GM12891 (cell line): ENCODE measurements around the gene PPARG.

ENCODE experiments used
- DNase-seq: peaks from one replicate; pipeline ENCODE4 v3.0.0; 2011; ENCODE audit warnings: low spot score; ENCODE audit not compliant: insufficient read length
- FAIRE-seq: peaks from 2 replicates; lab custom pipeline; 2011; peaks lifted over from hg19 to GRCh38; lab: Jason Lieb, UNC
- PAX5 ChIP-seq: IDR thresholded peaks from 2 replicates; pipeline ENCODE4 v1.6.1; 2011; ENCODE audit warnings: low read length, moderate library complexity, mild to moderate bottlenecking; ENCODE audit not compliant: insufficient read depth, severe bottlenecking
- POLR2A ChIP-seq: IDR thresholded peaks from 2 replicates; pipeline ENCODE4 v1.6.1; 2011; ENCODE audit warnings: low read depth, low read length, control low read depth
- POLR2AphosphoS5 ChIP-seq: IDR thresholded peaks from 2 replicates; pipeline ENCODE4 v1.6.1; 2011; ENCODE audit warnings: low read depth, low read length, control low read depth
- POU2F2 ChIP-seq: IDR thresholded peaks from 2 replicates; pipeline ENCODE4 v1.6.1; 2011; ENCODE audit warnings: low read depth, mild to moderate bottlenecking, control low read depth, low read length, moderate library complexity
- SPI1 ChIP-seq: IDR thresholded peaks from 2 replicates; pipeline ENCODE4 v1.6.1; 2011; ENCODE audit warnings: low read depth, low read length, control low read depth
- TAF1 ChIP-seq: IDR thresholded peaks from 2 replicates; pipeline ENCODE4 v1.6.1; 2011; ENCODE audit warnings: low read depth, low read length, control low read depth

PPARG gene

GRCh38 chr3:12369598-12369997 lies 80.7 kb downstream of the PPARG start:
- DNase-seq (no peak), FAIRE-seq (no peak)
- TF ChIP-seq TAF1 (no peak), POLR2A (no peak), POLR2AphosphoS5 (no peak), SPI1 (no peak), POU2F2 (no peak), PAX5 (no peak)

GRCh38 chr3:12370758-12371157 lies 81.9 kb downstream of the PPARG start:
- TF ChIP-seq SPI1 (no peak), POLR2A (no peak), TAF1 (no peak), PAX5 (no peak), POLR2AphosphoS5 (no peak), POU2F2 (no peak)
- DNase-seq (no peak), FAIRE-seq (no peak)

- DNase-seq (no peak), FAIRE-seq (no peak)
- no peak for TF ChIP-seq SPI1
- no peak for TF ChIP-seq PAX5
- no peak for TF ChIP-seq POLR2AphosphoS5
- TF ChIP-seq TAF1: no peak
- TF ChIP-seq POLR2A: no peak
- no peak for TF ChIP-seq POU2F2
Measured at GRCh38 chr3:12371525-12372140, 82.8 kb downstream of the PPARG start.

GRCh38 chr3:12372741-12373280 lies 83.9 kb downstream of the PPARG start:
- TF ChIP-seq POLR2AphosphoS5 (no peak), POLR2A (no peak), POU2F2 (no peak), PAX5 (no peak), TAF1 (no peak), SPI1 (no peak)
- DNase-seq (no peak), FAIRE-seq (no peak)

GRCh38 chr3:12375572-12375971 lies 86.7 kb downstream of the PPARG start:
- FAIRE-seq (no peak), DNase-seq (no peak)
- no peak for TF ChIP-seq SPI1
- TF ChIP-seq POU2F2: no peak
- no peak for TF ChIP-seq TAF1
- TF ChIP-seq POLR2A: no peak
- no peak for TF ChIP-seq POLR2AphosphoS5
- no peak for TF ChIP-seq PAX5

- no peak for DNase-seq
- FAIRE-seq: no peak
- TF ChIP-seq TAF1 (no peak), POLR2A (no peak), POLR2AphosphoS5 (no peak), POU2F2 (no peak), SPI1 (no peak), PAX5 (no peak)
Measured at GRCh38 chr3:12379640-12380429, 91.0 kb downstream of the PPARG start.

- FAIRE-seq (no peak), DNase-seq (no peak)
- TF ChIP-seq SPI1 (no peak), POLR2A (no peak)
Measured at GRCh38 chr3:12380461-12380860, 91.6 kb downstream of the PPARG start.

- no peak for FAIRE-seq
- DNase-seq: no peak
- TF ChIP-seq POU2F2 (no peak), PAX5 (no peak)
Measured at GRCh38 chr3:12381199-12381598, 92.3 kb downstream of the PPARG start.

- FAIRE-seq (no peak), DNase-seq (no peak)
- TF ChIP-seq POLR2A: no peak
- no peak for TF ChIP-seq TAF1
- no peak for TF ChIP-seq POU2F2
- no peak for TF ChIP-seq SPI1
- TF ChIP-seq PAX5: no peak
- TF ChIP-seq POLR2AphosphoS5: no peak
Measured at GRCh38 chr3:12383218-12383617, 94.3 kb downstream of the PPARG start.
